ENCODE measurements around the gene TBCC.

GRCh38 chr6:42744351-42744893, 1.5 kb downstream of the TBCC start:
- TF ChIP-seq PAX8 (IDR thresholded peaks at IDR 0.05) (no peak), ZNF274 (IDR thresholded peaks at IDR 0.05; ENCODE audit: insufficient read depth, insufficient read length) (no peak), CTCF (IDR thresholded peaks at IDR 0.05 in 2 of 3, conservative IDR thresholded peaks at IDR 0.05 in 1 of 3; ENCODE audit: control insufficient read depth in 2 of 3, extremely low read depth in 1 of 3, insufficient read depth in 1 of 3, low read depth in 3 of 3, low read length in 3 of 3) (no peak), CEBPB (IDR thresholded peaks at IDR 0.05; ENCODE audit: borderline replicate concordance in 1 of 2, low read depth in 2 of 2, low read length in 2 of 2) (no peak), MXI1 (IDR thresholded peaks at IDR 0.05; ENCODE audit: low read depth, low read length) (no peak), EZH2 (IDR thresholded peaks at IDR 0.05; ENCODE audit: borderline replicate concordance, control insufficient read depth, low read depth, low read length) (no peak), GABPA (IDR thresholded peaks at IDR 0.05; ENCODE audit: low read depth) (no peak), SREBF1 (IDR thresholded peaks at IDR 0.05; ENCODE audit: low read length) (no peak), REST (IDR thresholded peaks at IDR 0.05; ENCODE audit: low read depth, low read length) (no peak), ZBTB33 (IDR thresholded peaks at IDR 0.05) (no peak), CREB1 (IDR thresholded peaks at IDR 0.05; ENCODE audit: low read depth) (no peak), RAD21 (IDR thresholded peaks at IDR 0.05; ENCODE audit: insufficient read depth, low read depth, low read length) (no peak)
